HEK293 (cell line): Measurements from ENCODE around the gene NEDD1.

Source experiments
- AEBP2 ChIP-seq: fragments of 450-650 bp; formaldehyde crosslinking; IDR thresholded peaks from 2 replicates; pipeline ENCODE4 v1.5.1; 2016; ENCODE audit warnings: missing biosample characterization, missing genetic modification characterization, borderline replicate concordance
- BCL11B ChIP-seq: fragments of 450-650 bp; formaldehyde crosslinking; IDR thresholded peaks from 2 replicates; pipeline ENCODE4 v1.5.1; 2016; ENCODE audit warnings: low read depth, missing biosample characterization, missing genetic modification characterization
- HOXD13 ChIP-seq: sonication (generic); formaldehyde crosslinking; IDR thresholded peaks from 2 replicates; pipeline ENCODE4 v1.8.0; 2022; ENCODE audit warnings: missing genetic modification reagents, borderline replicate concordance
- KLF17 ChIP-seq: fragments of 450-650 bp; formaldehyde crosslinking; IDR thresholded peaks from 2 replicates; pipeline ENCODE4 v1.5.1; 2016; ENCODE audit warnings: missing biosample characterization, missing genetic modification characterization
- KLF8 ChIP-seq: fragments of 450-650 bp; formaldehyde crosslinking; IDR thresholded peaks from 2 replicates; pipeline ENCODE4 v1.5.1; 2016; ENCODE audit warnings: missing biosample characterization, missing genetic modification characterization
- OSR2 ChIP-seq: fragments of 450-650 bp; formaldehyde crosslinking; IDR thresholded peaks from 2 replicates; pipeline ENCODE4 v1.5.1; 2016; ENCODE audit warnings: missing biosample characterization, missing genetic modification characterization
- PBX3 ChIP-seq: sonication (generic); formaldehyde crosslinking; IDR thresholded peaks from 2 replicates; pipeline ENCODE4 v1.8.1; 2022; ENCODE audit warnings: mild to moderate bottlenecking, moderate library complexity, missing genetic modification reagents
- SCRT1 ChIP-seq: fragments of 450-650 bp; formaldehyde crosslinking; IDR thresholded peaks from 2 replicates; pipeline ENCODE4 v1.5.1; 2016; ENCODE audit warnings: missing biosample characterization, missing genetic modification characterization, borderline replicate concordance
- SP7 ChIP-seq: fragments of 450-650 bp; formaldehyde crosslinking; IDR thresholded peaks from 2 replicates; pipeline ENCODE4 v1.5.1; 2016; ENCODE audit warnings: missing biosample characterization, missing genetic modification characterization
- ZIC2 ChIP-seq: fragments of 450-650 bp; formaldehyde crosslinking; IDR thresholded peaks from 2 replicates; pipeline ENCODE4 v1.5.1; 2016; ENCODE audit warnings: missing biosample characterization, missing genetic modification characterization
- ZNF121 ChIP-seq: fragments of 450-650 bp; formaldehyde crosslinking; IDR thresholded peaks from 2 replicates; pipeline ENCODE4 v1.5.1; 2016; ENCODE audit warnings: missing biosample characterization, missing genetic modification characterization
- ZNF174 ChIP-seq: fragments of 450-650 bp; formaldehyde crosslinking; IDR thresholded peaks from 2 replicates; pipeline ENCODE4 v1.5.0; 2017; ENCODE audit warnings: missing biosample characterization, mild to moderate bottlenecking, missing genetic modification characterization
- ZNF2 ChIP-seq: fragments of 450-650 bp; formaldehyde crosslinking; IDR thresholded peaks from 2 replicates; pipeline ENCODE4 v1.5.1; 2016; ENCODE audit warnings: missing biosample characterization, missing genetic modification characterization
- ZNF324 ChIP-seq: fragments of 450-650 bp; formaldehyde crosslinking; IDR thresholded peaks from 2 replicates; pipeline ENCODE4 v1.5.1; 2016; ENCODE audit warnings: missing biosample characterization, missing genetic modification characterization
- ZNF335 ChIP-seq: fragments of 450-650 bp; formaldehyde crosslinking; conservative IDR thresholded peaks from 2 replicates; pipeline ENCODE4 v1.5.1; 2016; ENCODE audit warnings: missing biosample characterization, missing genetic modification characterization
- ZNF518A ChIP-seq: fragments of 450-650 bp; formaldehyde crosslinking; conservative IDR thresholded peaks from 2 replicates; pipeline ENCODE4 v1.5.1; 2016; ENCODE audit warnings: low read depth, missing biosample characterization, missing genetic modification characterization
- ZNF600 ChIP-seq: fragments of 450-650 bp; formaldehyde crosslinking; IDR thresholded peaks from 2 replicates; pipeline ENCODE4 v1.5.1; 2016; ENCODE audit warnings: missing biosample characterization, missing genetic modification characterization
- ZNF621 ChIP-seq: fragments of 450-650 bp; formaldehyde crosslinking; IDR thresholded peaks from 2 replicates; pipeline ENCODE4 v1.5.1; 2017; ENCODE audit warnings: missing biosample characterization, missing genetic modification characterization
- ZNF658 ChIP-seq: fragments of 450-650 bp; formaldehyde crosslinking; IDR thresholded peaks from 2 replicates; pipeline ENCODE4; 2016; ENCODE audit warnings: missing biosample characterization, missing genetic modification characterization
- ZNF701 ChIP-seq: fragments of 450-650 bp; formaldehyde crosslinking; IDR thresholded peaks from 2 replicates; pipeline ENCODE4 v1.5.1; 2016; ENCODE audit warnings: missing biosample characterization, missing genetic modification characterization
- ZSCAN5A ChIP-seq: fragments of 450-650 bp; formaldehyde crosslinking; IDR thresholded peaks from 2 replicates; pipeline ENCODE4 v1.5.1; 2016; ENCODE audit warnings: missing biosample characterization, missing genetic modification characterization
- TF ChIP-seq, protein P1 (sequence below): fragments of 450-650 bp; formaldehyde crosslinking; IDR thresholded peaks from 2 replicates; pipeline ENCODE4; 2016; ENCODE audit warnings: missing biosample characterization, missing genetic modification characterization
- TF ChIP-seq, protein P2 (sequence below): fragments of 450-650 bp; formaldehyde crosslinking; IDR thresholded peaks from 2 replicates; pipeline ENCODE4 v1.5.1; 2016; ENCODE audit warnings: missing biosample characterization, missing genetic modification characterization, low read depth
- TF ChIP-seq, protein P3 (sequence below): fragments of 450-650 bp; formaldehyde crosslinking; optimal IDR thresholded peaks from 2 replicates; pipeline ENCODE3; 2016; ENCODE audit warnings: missing biosample characterization, mild to moderate bottlenecking, missing genetic modification characterization

Gene NEDD1

GRCh38 chr12:96906849-96907670, at the start of gene NEDD1 (continued):
- 0 out of 2 replicates have a peak, but pooled peaks have one; percentile 34 for TF ChIP-seq ZSCAN5A (tag by site-specific recombination)
- no peak for TF ChIP-seq ZNF600 (tag by site-specific recombination)
- TF ChIP-seq ZIC2 (tag by site-specific recombination): peak; percentile 71
- peak; percentile 66 for TF ChIP-seq SP7 (tag by site-specific recombination)
- TF ChIP-seq ZNF174 (tag by site-specific recombination): no peak
- peak; percentile 77 for TF ChIP-seq ZNF335 (tag by site-specific recombination)
- no peak for TF ChIP-seq ZNF658 (tag by site-specific recombination)
- no peak for TF ChIP-seq ZNF701 (tag by site-specific recombination)
- TF ChIP-seq, protein P1, sequence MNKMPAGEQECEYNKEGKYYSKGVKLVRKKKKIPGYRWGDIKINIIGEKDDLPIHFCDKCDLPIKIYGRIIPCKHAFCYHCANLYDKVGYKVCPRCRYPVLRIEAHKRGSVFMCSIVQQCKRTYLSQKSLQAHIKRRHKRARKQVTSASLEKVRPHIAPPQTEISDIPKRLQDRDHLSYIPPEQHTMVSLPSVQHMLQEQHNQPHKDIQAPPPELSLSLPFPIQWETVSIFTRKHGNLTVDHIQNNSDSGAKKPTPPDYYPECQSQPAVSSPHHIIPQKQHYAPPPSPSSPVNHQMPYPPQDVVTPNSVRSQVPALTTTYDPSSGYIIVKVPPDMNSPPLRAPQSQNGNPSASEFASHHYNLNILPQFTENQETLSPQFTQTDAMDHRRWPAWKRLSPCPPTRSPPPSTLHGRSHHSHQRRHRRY (tag by site-specific recombination): no peak
- TF ChIP-seq BCL11B (tag by site-specific recombination): peak; percentile 62; the same call in 1 of the 2 replicates
- TF ChIP-seq ZNF518A (tag by site-specific recombination): peak; percentile 86
- TF ChIP-seq, protein P2, sequence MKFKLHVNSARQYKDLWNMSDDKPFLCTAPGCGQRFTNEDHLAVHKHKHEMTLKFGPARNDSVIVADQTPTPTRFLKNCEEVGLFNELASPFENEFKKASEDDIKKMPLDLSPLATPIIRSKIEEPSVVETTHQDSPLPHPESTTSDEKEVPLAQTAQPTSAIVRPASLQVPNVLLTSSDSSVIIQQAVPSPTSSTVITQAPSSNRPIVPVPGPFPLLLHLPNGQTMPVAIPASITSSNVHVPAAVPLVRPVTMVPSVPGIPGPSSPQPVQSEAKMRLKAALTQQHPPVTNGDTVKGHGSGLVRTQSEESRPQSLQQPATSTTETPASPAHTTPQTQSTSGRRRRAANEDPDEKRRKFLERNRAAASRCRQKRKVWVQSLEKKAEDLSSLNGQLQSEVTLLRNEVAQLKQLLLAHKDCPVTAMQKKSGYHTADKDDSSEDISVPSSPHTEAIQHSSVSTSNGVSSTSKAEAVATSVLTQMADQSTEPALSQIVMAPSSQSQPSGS (tag by site-specific recombination): peak; percentile 97
- no peak for TF ChIP-seq ZNF621 (tag by site-specific recombination)
- TF ChIP-seq, protein P3, sequence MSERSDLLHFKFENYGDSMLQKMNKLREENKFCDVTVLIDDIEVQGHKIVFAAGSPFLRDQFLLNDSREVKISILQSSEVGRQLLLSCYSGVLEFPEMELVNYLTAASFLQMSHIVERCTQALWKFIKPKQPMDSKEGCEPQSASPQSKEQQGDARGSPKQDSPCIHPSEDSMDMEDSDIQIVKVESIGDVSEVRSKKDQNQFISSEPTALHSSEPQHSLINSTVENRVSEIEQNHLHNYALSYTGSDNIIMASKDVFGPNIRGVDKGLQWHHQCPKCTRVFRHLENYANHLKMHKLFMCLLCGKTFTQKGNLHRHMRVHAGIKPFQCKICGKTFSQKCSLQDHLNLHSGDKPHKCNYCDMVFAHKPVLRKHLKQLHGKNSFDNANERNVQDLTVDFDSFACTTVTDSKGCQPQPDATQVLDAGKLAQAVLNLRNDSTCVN (tag by site-specific recombination): peak; percentile 92
- TF ChIP-seq OSR2: peak; percentile 54; the same call in 1 of the 2 replicates
- peak; percentile 54 for TF ChIP-seq KLF17 (tag by site-specific recombination)
- 0 out of 2 replicates have a peak, but pooled peaks have one; percentile 20 for TF ChIP-seq ZNF324 (tag by site-specific recombination)
- 0 out of 2 replicates have a peak, but pooled peaks have one; percentile 38 for TF ChIP-seq PBX3 (CRISPR knock-in tag)
- TF ChIP-seq HOXD13 (CRISPR knock-in tag): no peak
- no peak for TF ChIP-seq AEBP2
- peak; percentile 77 for TF ChIP-seq ZNF2 (tag by site-specific recombination)
- peak; percentile 75 for TF ChIP-seq KLF8
- no peak for TF ChIP-seq SCRT1 (tag by site-specific recombination)
- TF ChIP-seq ZNF121 (tag by site-specific recombination): 0 out of 2 replicates have a peak, but pooled peaks have one; percentile 15
